ENCODE measurements around the gene MMP20.

The MMP20 gene

DNA sequence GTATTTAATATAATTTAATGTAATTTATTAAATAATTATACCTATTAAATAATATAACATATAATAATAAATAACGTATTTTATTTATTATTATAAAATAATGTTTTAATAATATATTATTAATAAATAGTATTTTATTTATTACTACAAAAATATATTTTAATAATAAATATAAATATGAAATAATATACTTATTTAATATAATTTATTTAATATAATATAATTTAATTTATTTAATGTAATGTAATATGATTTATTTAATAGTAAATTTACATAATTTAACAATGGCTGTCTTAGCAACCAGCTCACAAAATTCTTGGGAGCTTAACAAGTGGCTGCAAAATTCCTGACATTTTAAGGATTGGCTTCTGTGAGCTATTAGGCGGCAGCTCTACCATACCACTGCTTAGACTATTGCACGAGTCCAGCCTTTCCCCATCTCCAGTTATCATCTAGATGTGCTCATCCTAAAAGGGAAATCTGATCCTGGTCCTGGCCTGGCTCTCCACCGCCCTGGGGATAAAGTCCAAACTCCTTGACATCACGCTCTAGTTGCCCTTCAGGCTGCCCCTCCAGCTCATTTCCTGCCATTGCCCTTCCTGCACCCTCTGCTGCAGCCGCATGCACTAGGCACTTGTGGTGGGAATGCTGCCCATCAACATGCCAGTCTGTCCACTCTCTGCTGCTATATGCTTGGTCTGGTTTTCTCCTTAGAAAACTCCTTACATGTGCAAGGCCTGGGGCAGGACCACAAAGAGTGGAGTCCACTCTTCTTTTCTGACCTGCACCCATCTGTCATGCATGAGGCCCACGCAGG, 9.8 kb downstream of the MMP20 start:
- H3K9me3 Mint-ChIP-seq, result no peaks in the 10 kb centered on the region
- H3K4me1 Mint-ChIP-seq (ENCODE audit: low read depth), result peaks cover 16% of the 10 kb centered on the region
- no peak overlapping the region for H3K4me3 Mint-ChIP-seq
- no peak overlapping the region for H3K27ac Mint-ChIP-seq
- H3K27me3 Mint-ChIP-seq (ENCODE audit: low read depth), result peaks cover 3% of the 10 kb centered on the region
- DNase-seq (ENCODE audit: low spot score), result no peak
- H3K36me3 Mint-ChIP-seq (ENCODE audit: low read depth), result no peaks in the 10 kb centered on the region

DNA sequence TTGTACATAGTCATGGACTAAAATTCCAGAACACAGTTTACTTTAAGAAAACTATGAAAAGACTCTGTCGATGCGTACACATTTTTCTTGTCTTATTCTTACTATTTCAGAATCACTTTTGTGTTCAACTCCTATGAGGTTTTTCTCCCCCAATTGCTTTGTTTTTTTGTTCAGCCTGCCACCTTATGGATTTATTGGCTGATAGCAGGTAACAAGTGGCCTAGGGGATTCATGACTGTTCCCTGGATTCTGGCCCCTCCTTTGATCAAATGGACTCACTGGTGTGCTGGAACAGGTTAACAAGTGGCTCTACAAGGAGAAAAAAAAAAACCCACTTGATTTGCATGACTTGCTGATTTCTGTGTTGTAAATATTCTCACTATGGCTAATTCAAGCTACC, 10.6 kb downstream of the MMP20 start:
- no peak for DNase-seq (ENCODE audit: low spot score)
- Mint-ChIP-seq H3K4me3 (no peak overlapping the region), H3K27ac (no peak overlapping the region)

DNA sequence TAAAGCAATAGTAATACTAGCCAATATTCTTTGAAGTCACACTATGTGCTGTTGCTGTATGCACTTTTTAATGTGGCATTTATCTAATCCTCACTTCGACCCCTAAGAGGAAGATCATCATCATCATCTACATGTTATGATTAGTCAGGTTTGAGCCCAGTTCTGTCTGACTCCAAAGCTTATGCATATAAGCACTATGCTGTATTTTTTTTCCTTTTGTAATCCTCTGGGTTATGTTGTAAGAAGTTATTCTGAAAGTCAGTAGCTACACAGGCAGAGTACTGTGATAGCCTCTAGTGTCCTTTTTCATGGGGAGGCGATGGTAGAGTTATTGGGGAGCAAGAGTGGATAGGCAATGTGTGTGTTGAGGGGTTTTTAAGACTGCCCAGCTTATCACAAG, 11.1 kb downstream of the MMP20 start:
- Mint-ChIP-seq H3K36me3 (ENCODE audit: low read depth) (no peaks in the 10 kb centered on the region), H3K9me3 (no peaks in the 10 kb centered on the region), H3K4me1 (ENCODE audit: low read depth) (peaks cover 16% of the 10 kb centered on the region), H3K27me3 (ENCODE audit: low read depth) (peaks cover 1% of the 10 kb centered on the region), H3K4me3 (no peak overlapping the region), H3K27ac (no peak overlapping the region)
- DNase-seq (ENCODE audit: low spot score), result no peak

More for the DNA sequence above, 10.6 kb downstream of the MMP20 start:
- no peaks in the 10 kb centered on the region for H3K9me3 Mint-ChIP-seq
- peaks cover 16% of the 10 kb centered on the region for H3K4me1 Mint-ChIP-seq (ENCODE audit: low read depth)
- H3K27me3 Mint-ChIP-seq (ENCODE audit: low read depth), result peaks cover 3% of the 10 kb centered on the region
- no peaks in the 10 kb centered on the region for H3K36me3 Mint-ChIP-seq (ENCODE audit: low read depth)

DNA sequence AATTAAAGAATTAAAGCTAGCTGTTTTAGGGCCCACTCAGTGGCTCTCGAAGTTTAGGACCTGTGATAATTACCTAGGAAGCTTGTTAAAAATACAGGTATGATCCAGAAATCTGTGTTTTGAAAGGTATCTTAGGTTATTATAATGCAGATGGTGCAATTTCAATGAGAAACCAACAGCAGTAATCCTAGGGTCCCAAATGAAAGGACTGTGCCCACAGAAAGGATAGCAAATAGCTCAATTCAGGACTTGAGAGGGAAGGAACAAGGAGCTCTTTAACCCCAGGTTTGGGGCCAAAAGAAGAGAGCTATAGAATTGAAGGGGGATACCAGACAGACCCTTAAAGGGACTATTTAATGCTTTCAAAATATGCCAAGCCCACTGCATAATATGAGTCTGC, 11.7 kb downstream of the MMP20 start:
- H3K9me3 Mint-ChIP-seq, result no peaks in the 10 kb centered on the region
- no peak overlapping the region for H3K27ac Mint-ChIP-seq
- H3K4me1 Mint-ChIP-seq (ENCODE audit: low read depth), result peaks cover 16% of the 10 kb centered on the region
- no peaks in the 10 kb centered on the region for H3K36me3 Mint-ChIP-seq (ENCODE audit: low read depth)
- DNase-seq (ENCODE audit: low spot score), result no peak
- H3K27me3 Mint-ChIP-seq (ENCODE audit: low read depth), result no peaks in the 10 kb centered on the region
- no peak overlapping the region for H3K4me3 Mint-ChIP-seq

DNA sequence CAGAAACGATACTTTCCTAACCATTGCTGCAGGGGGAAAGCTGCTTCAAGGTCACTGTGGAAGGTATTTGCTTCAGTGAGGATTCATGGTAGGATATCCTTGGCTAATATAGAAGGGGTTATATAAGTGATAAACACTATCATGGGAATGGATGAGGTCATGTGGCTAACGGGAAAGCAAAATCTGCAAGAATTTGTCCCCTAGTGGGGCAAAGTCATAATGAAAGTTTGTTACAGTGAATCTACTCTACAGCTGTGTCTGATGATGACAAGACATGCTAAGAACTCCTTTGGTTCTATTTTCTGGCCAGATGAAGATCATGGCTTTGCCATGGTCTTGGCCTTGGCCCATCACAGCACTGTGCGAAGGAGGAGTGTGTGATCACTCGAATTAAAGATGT, 13.8 kb downstream of the MMP20 start:
- Mint-ChIP-seq H3K36me3 (ENCODE audit: low read depth) (no peaks in the 10 kb centered on the region), H3K27ac (no peak overlapping the region), H3K4me3 (no peak overlapping the region), H3K4me1 (ENCODE audit: low read depth) (peaks cover 16% of the 10 kb centered on the region), H3K27me3 (ENCODE audit: low read depth) (no peaks in the 10 kb centered on the region), H3K9me3 (no peaks in the 10 kb centered on the region)
- DNase-seq (ENCODE audit: low spot score), result no peak

DNA sequence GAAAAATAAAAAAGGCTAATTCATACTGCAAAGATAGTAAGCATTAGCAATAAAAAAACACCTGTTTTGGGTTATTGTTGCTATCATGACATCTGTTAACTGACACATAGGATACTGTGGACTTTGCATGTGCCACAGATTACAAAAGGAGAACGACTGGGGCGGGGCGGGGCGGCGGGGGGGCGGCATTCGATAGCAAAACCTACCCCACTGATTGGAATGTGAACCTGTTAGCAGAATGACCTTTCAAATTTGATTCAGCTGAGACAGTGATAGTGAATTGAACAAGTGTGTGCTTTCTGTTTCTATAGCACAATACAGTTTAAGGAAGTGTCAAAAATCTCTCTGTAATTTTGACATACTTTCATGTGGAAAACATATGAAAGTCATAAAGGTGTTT, 14.9 kb downstream of the MMP20 start:
- Mint-ChIP-seq H3K9me3 (no peaks in the 10 kb centered on the region), H3K4me1 (ENCODE audit: low read depth) (peaks cover 16% of the 10 kb centered on the region), H3K27ac (no peak overlapping the region), H3K27me3 (ENCODE audit: low read depth) (no peaks in the 10 kb centered on the region), H3K36me3 (ENCODE audit: low read depth) (no peaks in the 10 kb centered on the region), H3K4me3 (no peak overlapping the region)
- no peak for DNase-seq (ENCODE audit: low spot score)

DNA sequence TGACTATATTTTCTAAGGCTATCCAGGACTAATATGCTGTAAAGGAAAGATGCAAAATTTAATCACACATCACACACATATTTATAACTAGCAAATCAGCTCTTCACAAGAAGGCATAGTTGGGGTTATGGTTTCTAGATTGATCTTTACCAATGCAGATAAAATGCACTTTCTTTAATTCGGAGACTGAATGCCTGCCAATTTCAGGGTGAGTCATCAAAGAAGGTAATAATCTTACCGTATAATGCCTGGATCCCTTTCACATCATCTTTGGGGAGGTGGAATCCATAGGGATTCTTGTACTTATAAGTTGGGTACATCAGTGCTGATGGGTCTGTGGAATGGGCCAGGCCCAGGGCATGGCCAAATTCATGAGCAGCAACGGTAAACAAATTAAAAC, 16.4 kb downstream of the MMP20 start:
- Mint-ChIP-seq H3K9me3 (no peaks in the 10 kb centered on the region), H3K4me3 (no peak overlapping the region), H3K27me3 (ENCODE audit: low read depth) (no peaks in the 10 kb centered on the region), H3K27ac (no peak overlapping the region), H3K4me1 (ENCODE audit: low read depth) (peaks cover 16% of the 10 kb centered on the region), H3K36me3 (ENCODE audit: low read depth) (no peaks in the 10 kb centered on the region)
- DNase-seq (ENCODE audit: low spot score), result no peak

DNA sequence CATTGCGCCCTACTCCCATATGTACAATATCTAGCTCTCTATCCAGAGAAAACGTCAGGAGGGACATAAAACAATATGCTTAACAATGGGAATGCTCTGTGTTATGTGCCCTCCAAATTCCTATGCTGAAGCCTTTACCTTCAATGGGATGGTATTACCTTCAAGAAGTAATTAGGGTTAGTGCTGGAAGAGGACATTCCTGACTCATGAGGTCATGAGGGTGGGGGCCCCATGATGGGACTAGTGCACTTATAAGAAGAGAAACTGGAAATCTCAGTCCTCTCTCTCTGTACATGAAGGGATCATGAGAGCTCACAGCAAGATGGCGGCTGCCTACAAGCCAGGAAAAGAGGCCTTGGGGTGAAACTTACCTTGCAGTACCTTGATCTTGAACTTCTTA, 20.3 kb downstream of the MMP20 start:
- H3K4me1 Mint-ChIP-seq (ENCODE audit: low read depth), result peaks cover 7% of the 10 kb centered on the region
- DNase-seq (ENCODE audit: low spot score), result no peak
- no peaks in the 10 kb centered on the region for H3K36me3 Mint-ChIP-seq (ENCODE audit: low read depth)
- H3K27ac Mint-ChIP-seq, result no peak overlapping the region
- no peaks in the 10 kb centered on the region for H3K27me3 Mint-ChIP-seq (ENCODE audit: low read depth)
- no peaks in the 10 kb centered on the region for H3K9me3 Mint-ChIP-seq
- H3K4me3 Mint-ChIP-seq, result no peak overlapping the region

DNA sequence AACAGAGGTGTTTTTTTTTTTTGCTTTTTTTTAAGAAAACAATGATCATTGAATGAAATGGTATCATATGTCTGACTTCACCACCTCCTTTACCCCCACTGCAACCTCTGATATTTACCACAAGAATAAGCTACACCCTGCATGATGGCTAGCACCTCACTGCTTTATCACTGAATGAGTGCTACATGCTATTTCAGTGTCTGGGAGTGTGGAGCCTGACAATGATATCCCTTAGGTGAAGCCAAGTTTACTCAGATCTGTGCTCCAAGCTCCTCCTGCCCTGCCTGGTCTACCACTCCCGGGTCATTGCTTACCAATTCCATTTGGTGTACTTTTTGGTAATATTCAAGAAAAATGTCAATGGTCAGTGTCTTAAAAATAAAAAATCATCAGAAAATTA, 21.1 kb downstream of the MMP20 start:
- Mint-ChIP-seq H3K27me3 (ENCODE audit: low read depth) (no peaks in the 10 kb centered on the region), H3K4me1 (ENCODE audit: low read depth) (peaks cover 13% of the 10 kb centered on the region), H3K4me3 (no peak overlapping the region), H3K27ac (no peak overlapping the region), H3K9me3 (no peaks in the 10 kb centered on the region), H3K36me3 (ENCODE audit: low read depth) (no peaks in the 10 kb centered on the region)
- DNase-seq (ENCODE audit: low spot score), result no peak

DNA sequence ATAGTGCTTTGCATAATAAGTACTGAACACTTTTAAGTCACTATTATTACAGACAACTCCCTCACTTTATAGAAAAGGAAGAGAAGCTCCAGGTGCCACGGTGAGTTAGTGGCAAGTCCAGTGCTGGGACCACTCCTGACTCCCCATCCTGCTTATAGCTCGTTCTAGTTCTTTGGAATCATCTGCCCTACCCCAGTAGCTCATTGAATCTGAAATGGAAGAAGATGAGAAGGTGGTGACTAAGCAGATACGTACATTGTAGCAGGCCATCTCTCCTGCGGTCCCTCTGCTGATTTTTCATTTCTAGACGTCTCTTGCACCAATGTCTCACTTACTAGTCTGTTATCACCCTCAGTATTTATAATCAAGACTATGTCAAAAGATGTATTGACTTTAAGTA, 21.6 kb downstream of the MMP20 start:
- DNase-seq (ENCODE audit: low spot score), result no peak
- H3K27ac Mint-ChIP-seq, result no peak overlapping the region

DNA sequence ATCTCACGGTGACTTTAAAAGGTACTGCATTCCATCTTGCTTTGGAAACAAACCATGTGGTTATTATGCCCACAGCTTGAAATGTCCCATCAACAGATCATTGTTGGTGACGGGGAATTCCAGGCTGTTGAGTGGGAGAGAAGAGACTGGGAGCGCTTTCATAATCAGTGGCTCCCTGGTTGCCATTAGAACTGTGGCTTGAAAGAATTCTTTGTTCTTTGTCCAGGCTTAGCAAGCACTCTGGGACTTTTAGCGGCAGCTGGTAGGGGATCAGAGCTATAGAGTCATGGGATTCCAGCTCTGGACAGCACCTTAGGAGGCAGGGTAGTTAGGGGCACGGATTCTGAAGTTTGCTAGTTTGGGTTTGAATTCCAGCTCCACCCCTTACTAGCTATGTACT, 22.0 kb downstream of the MMP20 start:
- Mint-ChIP-seq H3K36me3 (ENCODE audit: low read depth) (no peaks in the 10 kb centered on the region), H3K27ac (no peak overlapping the region), H3K4me1 (ENCODE audit: low read depth) (peaks cover 21% of the 10 kb centered on the region), H3K27me3 (ENCODE audit: low read depth) (no peaks in the 10 kb centered on the region), H3K9me3 (no peaks in the 10 kb centered on the region), H3K4me3 (no peak overlapping the region)
- DNase-seq (ENCODE audit: low spot score), result no peak

More for the DNA sequence above, 21.6 kb downstream of the MMP20 start:
- no peaks in the 10 kb centered on the region for H3K36me3 Mint-ChIP-seq (ENCODE audit: low read depth)
- no peaks in the 10 kb centered on the region for H3K9me3 Mint-ChIP-seq
- no peaks in the 10 kb centered on the region for H3K27me3 Mint-ChIP-seq (ENCODE audit: low read depth)
- peaks cover 17% of the 10 kb centered on the region for H3K4me1 Mint-ChIP-seq (ENCODE audit: low read depth)
- H3K4me3 Mint-ChIP-seq, result no peak overlapping the region

DNA sequence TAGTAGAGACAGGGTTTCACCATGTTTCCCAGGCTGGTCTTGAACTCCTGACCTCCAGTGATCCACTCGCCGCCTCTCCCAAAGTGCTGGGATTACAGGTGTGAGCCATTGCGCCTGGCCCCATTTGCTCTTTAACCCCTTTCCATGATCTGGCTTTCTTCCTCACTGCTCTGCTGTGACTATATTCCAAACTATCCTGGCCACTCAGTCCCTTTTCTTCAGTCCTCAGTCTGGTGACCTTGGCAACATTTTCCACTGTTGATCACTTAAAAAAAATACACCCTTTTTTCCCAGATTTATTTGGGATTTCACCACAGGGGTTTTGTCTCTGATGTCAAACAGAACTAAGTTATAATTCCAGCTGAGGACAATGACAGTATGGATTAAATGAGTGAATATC, 24.5 kb downstream of the MMP20 start:
- Mint-ChIP-seq H3K4me3 (no peak overlapping the region), H3K4me1 (ENCODE audit: low read depth) (peaks cover 21% of the 10 kb centered on the region), H3K27ac (no peak overlapping the region), H3K36me3 (ENCODE audit: low read depth) (no peaks in the 10 kb centered on the region), H3K27me3 (ENCODE audit: low read depth) (no peaks in the 10 kb centered on the region), H3K9me3 (no peaks in the 10 kb centered on the region)
- no peak for DNase-seq (ENCODE audit: low spot score)

DNA sequence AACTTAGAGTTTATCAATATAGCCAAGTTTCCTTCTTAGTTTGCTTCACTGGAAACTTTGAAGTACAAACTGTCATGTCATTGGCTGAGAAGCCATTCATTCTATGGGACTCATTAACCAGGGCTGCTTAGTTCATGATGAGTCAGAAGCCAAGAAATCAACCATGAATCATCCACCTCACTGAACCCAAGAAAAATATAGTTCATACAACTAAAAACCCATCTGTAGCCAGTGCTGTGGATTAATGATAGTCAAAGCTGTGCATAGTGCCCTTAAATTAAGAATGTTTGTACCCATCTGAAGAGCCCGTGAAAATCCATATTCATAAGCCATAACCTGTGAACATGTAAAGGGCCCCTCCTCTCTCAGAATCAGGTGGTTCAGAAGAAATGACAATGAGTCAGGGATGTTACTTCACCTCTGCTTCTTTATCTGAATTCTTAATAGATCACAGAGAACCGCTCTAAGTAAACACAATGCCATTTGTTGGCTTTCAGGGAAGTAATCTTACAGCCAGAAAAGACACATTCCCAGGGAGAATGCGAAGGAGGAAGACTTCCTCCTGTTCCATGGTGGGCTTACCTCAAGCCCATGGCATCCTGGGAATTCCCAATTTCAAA, 25.4 kb downstream of the MMP20 start:
- no peaks in the 10 kb centered on the region for H3K36me3 Mint-ChIP-seq (ENCODE audit: low read depth)
- peak; percentile 48 for DNase-seq (ENCODE audit: low spot score)
- H3K27ac Mint-ChIP-seq, result peak overlapping the region; percentile 18
- no peak overlapping the region for H3K4me3 Mint-ChIP-seq
- peaks cover 21% of the 10 kb centered on the region for H3K4me1 Mint-ChIP-seq (ENCODE audit: low read depth)
- H3K9me3 Mint-ChIP-seq, result no peaks in the 10 kb centered on the region
- H3K27me3 Mint-ChIP-seq (ENCODE audit: low read depth), result no peaks in the 10 kb centered on the region

DNA sequence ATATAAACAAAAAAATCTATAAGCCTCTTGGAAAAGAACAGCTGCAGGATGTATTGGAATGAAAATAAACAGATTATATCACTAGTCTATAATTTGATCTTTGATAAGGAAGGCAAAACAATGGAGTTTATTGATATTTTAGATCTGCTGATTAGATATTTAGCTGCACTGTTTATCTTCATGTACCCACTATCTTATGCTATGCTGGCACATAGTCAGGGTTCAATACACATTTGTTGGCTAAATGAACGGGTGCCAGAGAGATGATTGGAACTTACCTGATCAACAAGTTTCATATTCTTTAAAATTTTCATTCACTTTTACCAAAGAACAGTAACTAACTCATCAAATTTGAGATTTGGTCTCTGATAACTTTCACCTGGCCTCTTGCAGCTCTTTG, 26.9 kb downstream of the MMP20 start:
- H3K4me1 Mint-ChIP-seq (ENCODE audit: low read depth), result peaks cover 21% of the 10 kb centered on the region
- no peak overlapping the region for H3K4me3 Mint-ChIP-seq
- no peaks in the 10 kb centered on the region for H3K36me3 Mint-ChIP-seq (ENCODE audit: low read depth)
- no peak overlapping the region for H3K27ac Mint-ChIP-seq
- no peaks in the 10 kb centered on the region for H3K27me3 Mint-ChIP-seq (ENCODE audit: low read depth)
- H3K9me3 Mint-ChIP-seq, result no peaks in the 10 kb centered on the region
- DNase-seq (ENCODE audit: low spot score), result no peak

DNA sequence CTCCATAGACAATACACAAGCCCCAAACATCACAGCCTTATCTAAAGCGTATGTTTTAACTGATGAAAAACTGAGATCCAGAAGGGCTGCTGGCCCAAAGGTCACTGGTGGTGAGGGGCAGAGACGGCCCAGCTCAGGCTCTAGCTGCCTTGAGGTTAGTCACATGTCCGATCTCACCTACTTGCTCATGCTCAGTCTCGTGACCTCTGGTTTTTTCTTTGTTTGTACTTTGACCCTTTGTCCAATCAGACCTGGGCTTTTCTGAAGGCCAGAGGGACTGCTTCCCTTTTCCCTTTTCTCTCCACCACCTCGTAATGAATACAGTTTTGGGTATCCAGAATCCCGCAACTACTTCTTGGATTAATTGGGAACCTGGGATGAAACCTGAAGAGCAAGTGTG, 28.6 kb downstream of the MMP20 start:
- H3K27ac Mint-ChIP-seq, result no peak overlapping the region
- H3K4me1 Mint-ChIP-seq (ENCODE audit: low read depth), result peaks cover 20% of the 10 kb centered on the region
- no peaks in the 10 kb centered on the region for H3K9me3 Mint-ChIP-seq
- H3K36me3 Mint-ChIP-seq (ENCODE audit: low read depth), result no peaks in the 10 kb centered on the region
- H3K4me3 Mint-ChIP-seq, result no peak overlapping the region
- no peak for DNase-seq (ENCODE audit: low spot score)
- no peaks in the 10 kb centered on the region for H3K27me3 Mint-ChIP-seq (ENCODE audit: low read depth)
